ENCODE data around the gene SBNO2. TPM values are rescaled to one million over a fixed set of nuclear protein-coding genes. Genes with fewer than 3 reads are reported as not detected.

SBNO2 gene
- total RNA-seq, 2 donors from 2014 or later: 204 to 205 TPM

DNA sequence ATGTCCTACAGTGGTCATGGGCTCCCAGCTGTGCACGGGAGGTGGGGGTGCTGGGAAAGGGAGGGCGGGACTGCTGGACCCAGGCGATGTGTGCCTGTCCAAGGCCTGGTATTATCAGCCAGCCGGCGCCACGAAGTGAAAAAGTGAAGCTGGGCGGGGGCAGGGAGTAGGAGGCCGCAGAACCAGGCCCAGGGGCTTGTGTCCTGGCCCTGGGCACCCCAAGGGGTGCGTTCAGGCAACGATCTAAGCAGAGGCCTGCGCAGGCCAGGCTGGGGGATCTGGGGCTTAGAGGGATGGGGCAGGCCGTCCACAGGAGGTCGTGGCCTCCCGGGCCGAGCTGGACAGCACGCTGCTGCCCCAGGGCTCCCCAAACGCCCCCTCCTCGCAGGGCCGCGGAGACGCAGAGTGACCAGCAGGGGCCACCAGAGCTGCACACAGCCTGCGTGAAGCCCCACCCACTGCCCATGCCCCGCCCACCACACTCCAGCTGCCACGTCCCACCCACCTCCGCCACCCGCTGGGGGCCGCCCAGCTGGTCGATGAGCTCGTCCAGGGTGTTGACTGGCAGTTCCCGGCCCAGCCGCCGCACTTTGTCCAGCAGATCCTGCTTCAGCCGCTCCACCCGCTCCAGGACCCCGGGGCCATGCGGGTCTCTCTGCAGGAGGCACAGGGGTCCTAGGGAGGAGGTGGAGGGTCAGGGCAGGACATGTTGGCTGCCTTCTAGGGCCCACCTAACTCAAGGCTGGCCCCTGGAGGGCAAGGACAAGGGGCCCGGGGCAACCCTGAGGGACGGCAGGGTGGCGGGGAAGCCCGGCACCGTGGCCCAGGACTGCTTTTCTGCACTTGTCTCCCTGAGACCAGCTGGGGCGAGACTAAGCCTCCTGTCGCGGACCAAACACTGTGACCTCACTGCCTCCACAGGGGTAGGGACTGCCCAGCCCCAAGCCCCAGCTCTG is 60.8 kb downstream of the SBNO2 start:
- DNase-seq (ENCODE audit: low spot score) (peak; percentile 89), ATAC-seq (peak; percentile 90 to 92)
- Mint-ChIP-seq H3K4me3 (no peak overlapping the region), H3K27me3 (no peaks in the 10 kb centered on the region), H3K27ac (no peak overlapping the region), H3K9me3 (no peaks in the 10 kb centered on the region), H3K36me3 (no peaks in the 10 kb centered on the region), H3K4me1 (ENCODE audit: low read depth in 2 of 2) (no peaks in the 10 kb centered on the region)

DNA sequence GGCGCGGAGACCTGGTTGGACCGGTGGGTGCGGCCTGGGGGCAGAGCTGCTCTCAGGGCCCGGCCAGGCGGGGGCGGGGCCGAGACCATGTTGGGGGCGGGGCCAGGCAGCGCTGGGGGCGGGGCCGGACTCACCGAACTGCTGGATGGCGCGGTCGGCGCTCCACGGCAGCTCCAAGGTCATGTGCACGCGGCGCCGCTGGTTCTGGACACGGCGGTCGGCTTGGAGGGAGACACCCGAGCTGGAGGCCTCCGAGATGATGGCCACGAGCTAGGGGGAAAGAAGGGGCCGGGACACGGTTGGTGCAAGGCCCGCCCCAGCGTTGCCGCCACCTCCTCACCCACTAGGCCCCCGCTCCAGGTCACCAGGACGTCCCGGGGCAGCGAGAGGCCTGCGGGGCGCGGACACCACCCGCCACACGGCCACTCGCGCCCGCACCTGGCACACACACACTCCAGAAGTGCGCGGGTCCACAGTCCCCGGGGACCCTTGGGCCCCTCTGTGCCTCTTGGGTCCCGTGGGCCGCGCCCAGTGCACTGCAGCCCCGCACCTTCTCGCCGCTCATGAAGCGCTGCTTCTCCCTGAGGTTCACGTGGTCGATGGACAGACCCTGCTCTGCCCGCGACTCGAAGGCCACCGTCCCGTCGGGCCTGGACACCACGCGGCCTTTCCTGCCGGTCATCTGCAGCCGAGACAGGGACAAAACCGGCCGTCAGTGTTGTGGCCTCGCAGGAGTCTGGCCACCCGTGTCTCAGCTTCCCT is 61.6 kb downstream of the SBNO2 start:
- H3K4me3 Mint-ChIP-seq: no peak overlapping the region
- H3K36me3 Mint-ChIP-seq: no peaks in the 10 kb centered on the region

GRCh38 chr19:1111641-1112267 is 62.3 kb downstream of the SBNO2 start:
- no peak for ATAC-seq
- Mint-ChIP-seq H3K36me3 (no peaks in the 10 kb centered on the region), H3K4me3 (no peak overlapping the region), H3K4me1 (ENCODE audit: low read depth in 2 of 2) (no peaks in the 10 kb centered on the region), H3K27me3 (no peaks in the 10 kb centered on the region), H3K27ac (no peak overlapping the region), H3K9me3 (no peaks in the 10 kb centered on the region)
- no peak for DNase-seq (ENCODE audit: low spot score)

More for the DNA sequence above, 61.6 kb downstream of the SBNO2 start:
- Mint-ChIP-seq H3K27me3 (no peaks in the 10 kb centered on the region), H3K27ac (no peak overlapping the region), H3K9me3 (no peaks in the 10 kb centered on the region), H3K4me1 (ENCODE audit: low read depth in 2 of 2) (no peaks in the 10 kb centered on the region)
- DNase-seq (ENCODE audit: low spot score) (no peak), ATAC-seq (no peak)

- Mint-ChIP-seq H3K9me3 (no peaks in the 10 kb centered on the region), H3K36me3 (no peaks in the 10 kb centered on the region)
These were observed 63.0 kb downstream of the SBNO2 start for GRCh38 chr19:1110809-1111640.

DNA sequence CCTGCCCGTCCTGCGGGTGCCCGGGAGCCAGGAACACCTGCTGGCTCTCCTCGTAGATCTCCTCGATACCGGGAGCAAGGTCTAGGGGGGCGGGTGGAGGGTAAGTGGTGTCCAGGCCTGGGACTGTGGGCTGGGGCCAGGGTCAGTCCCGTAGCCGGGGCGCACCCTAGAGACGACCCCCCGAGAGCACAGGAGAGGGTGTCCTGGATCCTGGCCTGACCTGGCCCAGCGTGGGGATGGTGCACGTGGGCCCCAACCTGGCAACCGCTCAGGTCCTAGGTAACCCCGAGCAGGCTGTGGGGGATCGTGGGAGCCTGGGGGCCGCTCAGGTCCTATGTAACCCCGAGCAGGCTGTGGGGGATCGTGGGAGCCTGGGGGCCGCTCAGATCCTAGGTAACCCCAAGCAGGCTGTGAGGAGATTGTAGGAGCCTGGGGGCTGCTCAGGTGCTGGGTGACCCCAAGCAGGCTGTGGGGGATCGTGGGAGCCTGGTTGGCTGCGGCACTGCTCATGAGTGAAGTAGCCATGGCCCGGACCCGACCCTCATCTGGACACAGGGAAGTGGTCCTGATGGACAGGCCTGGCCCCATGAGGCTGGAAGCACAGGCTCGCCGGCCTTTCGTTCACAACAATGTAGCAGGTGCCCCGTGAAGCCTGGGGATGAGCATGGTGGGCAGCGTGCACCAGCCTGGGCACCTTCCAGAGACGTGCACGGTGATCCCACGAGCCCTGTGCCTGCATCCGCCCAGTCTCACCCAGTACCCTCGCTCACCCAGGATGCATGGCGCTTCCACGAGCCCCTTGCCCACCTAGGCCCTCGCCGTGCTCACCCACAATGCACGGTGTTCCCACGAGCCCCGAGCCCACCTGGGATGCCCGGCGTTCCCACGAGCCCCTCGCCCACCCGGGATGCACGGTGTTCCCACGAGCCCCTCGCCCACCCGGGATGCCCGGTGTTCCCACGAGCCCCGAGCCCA is 64.1 kb downstream of the SBNO2 start:
- Mint-ChIP-seq H3K27ac (no peak overlapping the region), H3K9me3 (no peaks in the 10 kb centered on the region), H3K4me1 (ENCODE audit: low read depth in 2 of 2) (no peaks in the 10 kb centered on the region), H3K36me3 (no peaks in the 10 kb centered on the region), H3K4me3 (no peak overlapping the region), H3K27me3 (no peaks in the 10 kb centered on the region)
- ATAC-seq (no peak), DNase-seq (ENCODE audit: low spot score) (no peak)

More at GRCh38 chr19:1110809-1111640, 63.0 kb downstream of the SBNO2 start:
- no peak for DNase-seq (ENCODE audit: low spot score)
- no peaks in the 10 kb centered on the region for H3K4me1 Mint-ChIP-seq (ENCODE audit: low read depth in 2 of 2)
- ATAC-seq: no peak
- no peaks in the 10 kb centered on the region for H3K27me3 Mint-ChIP-seq
- no peak overlapping the region for H3K4me3 Mint-ChIP-seq
- no peak overlapping the region for H3K27ac Mint-ChIP-seq

DNA sequence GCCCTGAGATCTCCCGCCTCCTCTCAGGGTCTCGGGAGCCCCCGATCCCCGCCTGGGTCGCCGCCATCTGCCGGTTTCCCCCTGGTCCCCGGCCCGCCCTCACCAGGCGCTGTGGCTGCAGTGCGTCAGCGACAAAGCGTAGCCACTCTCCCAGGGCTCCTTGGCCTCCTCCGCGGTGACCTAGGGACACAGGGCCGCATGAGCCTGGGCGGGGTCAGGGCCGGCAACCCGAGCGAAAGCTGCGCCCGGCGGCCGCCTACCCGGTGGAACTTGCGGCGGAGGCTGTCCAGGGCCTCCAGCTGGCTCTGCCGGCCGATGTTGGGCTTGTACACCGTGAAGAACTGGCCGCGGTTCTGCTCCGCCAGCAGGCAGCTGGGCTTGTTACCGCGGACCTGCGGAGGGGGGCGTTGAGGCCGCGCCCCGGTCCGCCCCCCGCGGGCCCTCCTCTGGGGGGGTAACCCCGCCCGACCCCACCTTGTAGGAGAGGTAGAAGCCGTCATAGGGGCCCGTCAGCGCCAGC is 65.0 kb downstream of the SBNO2 start:
- ATAC-seq (no peak), DNase-seq (ENCODE audit: low spot score) (no peak)
- Mint-ChIP-seq H3K27me3 (no peaks in the 10 kb centered on the region), H3K36me3 (no peaks in the 10 kb centered on the region), H3K9me3 (no peaks in the 10 kb centered on the region), H3K4me3 (no peak overlapping the region), H3K4me1 (ENCODE audit: low read depth in 2 of 2) (no peaks in the 10 kb centered on the region), H3K27ac (no peak overlapping the region)

- DNase-seq (ENCODE audit: low spot score) (no peak), ATAC-seq (no peak)
- Mint-ChIP-seq H3K4me1 (ENCODE audit: low read depth in 2 of 2) (no peaks in the 10 kb centered on the region), H3K4me3 (no peak overlapping the region), H3K9me3 (no peaks in the 10 kb centered on the region), H3K27me3 (no peaks in the 10 kb centered on the region), H3K27ac (no peak overlapping the region), H3K36me3 (no peaks in the 10 kb centered on the region)
These were observed 65.6 kb downstream of the SBNO2 start for GRCh38 chr19:1108291-1109031.

DNA sequence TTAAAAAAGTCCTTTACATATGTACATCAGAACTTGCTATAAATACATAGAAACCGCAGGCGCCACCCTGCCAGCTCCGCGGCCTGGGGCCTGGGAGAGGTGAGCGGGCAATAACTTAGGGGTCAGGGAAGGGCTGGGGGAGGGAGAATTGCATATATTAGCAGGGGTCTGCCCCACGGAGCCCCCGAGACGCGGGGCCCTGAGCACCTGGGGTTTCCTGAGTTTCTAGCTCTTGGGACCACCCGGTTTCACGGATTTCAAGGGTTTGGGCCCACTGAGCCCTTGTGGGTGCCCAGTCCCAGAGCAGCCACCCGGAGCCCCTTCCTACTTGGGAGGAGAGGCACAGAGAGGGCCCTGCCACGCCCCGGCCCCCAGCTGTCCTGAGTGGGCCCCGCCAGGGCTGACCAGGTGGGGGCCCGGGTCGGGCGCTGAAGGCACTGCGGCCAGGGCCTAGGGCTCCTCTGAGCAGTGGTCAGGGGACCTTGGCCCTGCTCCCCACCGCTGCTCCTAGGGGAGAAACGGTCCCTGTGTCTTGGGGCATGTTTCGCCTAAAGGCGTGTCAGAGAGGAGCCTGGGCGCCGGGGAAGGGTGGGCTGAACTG is 66.3 kb downstream of the SBNO2 start:
- no peaks in the 10 kb centered on the region for H3K9me3 Mint-ChIP-seq
- H3K27me3 Mint-ChIP-seq: no peaks in the 10 kb centered on the region
- H3K4me3 Mint-ChIP-seq: no peak overlapping the region
- no peak overlapping the region for H3K27ac Mint-ChIP-seq
- ATAC-seq: no peak
- no peak for DNase-seq (ENCODE audit: low spot score)
- no peaks in the 10 kb centered on the region for H3K36me3 Mint-ChIP-seq
- H3K4me1 Mint-ChIP-seq (ENCODE audit: low read depth in 2 of 2): peaks cover 2 to 3% of the 10 kb centered on the region in 2 donors

- no peak overlapping the region for H3K4me3 Mint-ChIP-seq
- no peak overlapping the region for H3K27ac Mint-ChIP-seq
- H3K4me1 Mint-ChIP-seq (ENCODE audit: low read depth in 2 of 2): peaks cover 6% of the 10 kb centered on the region in 2 donors
- no peaks in the 10 kb centered on the region for H3K9me3 Mint-ChIP-seq
- no peaks in the 10 kb centered on the region for H3K36me3 Mint-ChIP-seq
- no peaks in the 10 kb centered on the region for H3K27me3 Mint-ChIP-seq
- DNase-seq (ENCODE audit: low spot score): no peak
- ATAC-seq: no peak
These were observed 67.0 kb downstream of the SBNO2 start for GRCh38 chr19:1106841-1107660.

- H3K27me3 Mint-ChIP-seq: no peaks in the 10 kb centered on the region
- H3K36me3 Mint-ChIP-seq: no peaks in the 10 kb centered on the region
- DNase-seq (ENCODE audit: low spot score) (no peak), ATAC-seq (no peak)
- peak overlapping the region; percentile 44 for H3K4me3 Mint-ChIP-seq
- no peaks in the 10 kb centered on the region for H3K9me3 Mint-ChIP-seq
- no peak overlapping the region for H3K27ac Mint-ChIP-seq
- peaks cover 11 to 13% of the 10 kb centered on the region in 2 donors for H3K4me1 Mint-ChIP-seq (ENCODE audit: low read depth in 2 of 2)
These were observed 67.9 kb downstream of the SBNO2 start for GRCh38 chr19:1105873-1106840.

Data from natural killer cell treated with Interleukin-12 subunit alpha and Interleukin-12 subunit beta and Interleukin-15 and Interleukin-18, amount 100 ng/mL, for 72 hours (primary cell).